Measurements from ENCODE around the gene RABGAP1L. TPM values are rescaled to one million over a fixed set of nuclear protein-coding genes. Genes with fewer than 3 reads are reported as not detected.

The RABGAP1L gene
- total and polyA plus RNA-seq, 7 experiments from 2014 or later, result 38.4 to 97.4 (median 55.1) TPM

- Histone ChIP-seq H3K4me3 (ENCODE audit: low read length) (peak overlapping the region; percentile 18), H3K36me3 (ENCODE audit: control insufficient read depth in 2 of 3, insufficient read depth in 3 of 3, low read length in 3 of 3) (no peaks in the 10 kb centered on the region), H3K9me3 (ENCODE audit: control insufficient read depth in 2 of 3, low read length in 3 of 3) (no peaks in the 10 kb centered on the region), H3K27ac (ENCODE audit: low read depth, low read length) (peak overlapping the region; percentile 71), H3K4me1 (ENCODE audit: control insufficient read depth in 2 of 2, insufficient read depth in 2 of 2, low read length in 2 of 2) (peaks cover 76 to 84% of the 10 kb centered on the region in 2 donors), H3K27me3 (ENCODE audit: control insufficient read depth in 2 of 2, insufficient read depth in 2 of 2, low read length in 2 of 2) (no peaks in the 10 kb centered on the region)
- Mint-ChIP-seq H3K9me3 (peaks cover 0 to 2% (median 0%) of the 10 kb centered on the region in 11 donors), H3K4me3 (peak overlapping the region; percentile 56 to 86 (median 74)), H3K27me3 (no peaks in the 10 kb centered on the region), H3K36me3 (peaks cover 0 to 22% (median 5%) of the 10 kb centered on the region in 5 donors), H3K4me1 (peaks cover 46 to 90% (median 81%) of the 10 kb centered on the region in 7 donors), H3K27ac (peak overlapping the region; percentile 87 to 97 (median 92))
- CTCF ChIA-PET, result interaction anchor here (0.6 to 1.8 kb wide), 7 partner anchors 10 to 168 kb away, joined by 3 to 12 read pairs (median 3); no protein-coding TSS in a partner anchor
- POLR2A ChIA-PET, result interaction anchor here (0.6 to 10.7 kb wide), 19 partner anchors 11 to 1242 kb away, joined by 3 to 227 read pairs (median 5); partner anchors contain the start of genes CACYBP and MRPS14
- intact Hi-C loops (cut with micrococcal nuclease), result loop anchor here (2.0 to 10.0 kb wide), 3 partner anchors 13 to 227 kb away; partner anchors contain the start of gene KIAA0040 (in 1 of the 2)
- DNase-seq (peak in 7 of 9 donors; percentile 27 to 68 (median 58)), ATAC-seq (peak; percentile 24)
These were observed 808.8 kb downstream of the RABGAP1L start for GRCh38 chr1:174967845-174968705.

GRCh38 chr1:174968750-174969244 lies 809.5 kb downstream of the RABGAP1L start:
- Histone ChIP-seq H3K4me1 (ENCODE audit: control insufficient read depth in 2 of 2, insufficient read depth in 2 of 2, low read length in 2 of 2) (peaks cover 69 to 76% of the 10 kb centered on the region in 2 donors), H3K27me3 (ENCODE audit: control insufficient read depth in 2 of 2, insufficient read depth in 2 of 2, low read length in 2 of 2) (no peaks in the 10 kb centered on the region), H3K27ac (ENCODE audit: low read depth, low read length) (peak overlapping the region; percentile 71), H3K36me3 (ENCODE audit: control insufficient read depth in 2 of 3, insufficient read depth in 3 of 3, low read length in 3 of 3) (no peaks in the 10 kb centered on the region), H3K4me3 (ENCODE audit: low read length) (peak overlapping the region; percentile 18), H3K9me3 (ENCODE audit: control insufficient read depth in 2 of 3, low read length in 3 of 3) (no peaks in the 10 kb centered on the region)
- Mint-ChIP-seq H3K4me1 (peaks cover 43 to 87% (median 74%) of the 10 kb centered on the region in 7 donors), H3K4me3 (peak overlapping the region; percentile 56 to 86 (median 74)), H3K27me3 (no peaks in the 10 kb centered on the region), H3K36me3 (peaks cover 0 to 24% (median 8%) of the 10 kb centered on the region in 5 donors), H3K9me3 (peaks cover 0 to 2% (median 0%) of the 10 kb centered on the region in 11 donors), H3K27ac (peak overlapping the region; percentile 87 to 97 (median 92))
- POLR2A ChIA-PET, result interaction anchor here (0.6 to 10.7 kb wide), 16 partner anchors 11 to 1239 kb away, joined by 3 to 227 read pairs (median 5); partner anchors contain the start of genes CACYBP and MRPS14
- intact Hi-C loops (cut with micrococcal nuclease), result loop anchor here (1.0 to 10.0 kb wide), 7 partner anchors 14 to 226 kb away; partner anchors contain the start of genes CACYBP (in 1 of the 2) and KIAA0040 (in 1 of the 2)
- peak in 7 of 9 donors; percentile 74 to 90 (median 85) for DNase-seq
- ATAC-seq, result peak; percentile 75
- CTCF ChIA-PET, result interaction anchor here (0.6 to 1.8 kb wide), 7 partner anchors 10 to 169 kb away, joined by 3 to 12 read pairs (median 3); no protein-coding TSS in a partner anchor

GRCh38 chr1:174969977-174970376 lies 810.7 kb downstream of the RABGAP1L start:
- POLR2A ChIA-PET, result interaction anchor here (0.6 to 10.7 kb wide), 7 partner anchors 11 to 171 kb away, joined by 3 to 227 read pairs (median 5); partner anchors contain the start of genes CACYBP and MRPS14
- H3K36me3 ChIP-seq (ENCODE audit: control insufficient read depth in 2 of 3, insufficient read depth in 3 of 3, low read length in 3 of 3), result no peaks in the 10 kb centered on the region
- H3K27me3 ChIP-seq (ENCODE audit: control insufficient read depth in 2 of 2, insufficient read depth in 2 of 2, low read length in 2 of 2), result no peaks in the 10 kb centered on the region
- H3K36me3 Mint-ChIP-seq, result peaks cover 6 to 32% (median 17%) of the 10 kb centered on the region in 5 donors
- H3K4me1 Mint-ChIP-seq, result peaks cover 39 to 85% (median 70%) of the 10 kb centered on the region in 7 donors
- no peak for ATAC-seq
- peaks cover 58 to 67% of the 10 kb centered on the region in 2 donors for H3K4me1 ChIP-seq (ENCODE audit: control insufficient read depth in 2 of 2, insufficient read depth in 2 of 2, low read length in 2 of 2)
- intact Hi-C loops (cut with micrococcal nuclease), result loop anchor here (1.0 to 10.0 kb wide), 7 partner anchors 13 to 225 kb away; partner anchors contain the start of genes CACYBP (in 1 of the 2) and KIAA0040 (in 1 of the 2)
- peaks cover 0 to 2% (median 0%) of the 10 kb centered on the region in 11 donors for H3K9me3 Mint-ChIP-seq
- DNase-seq, result no peak
- CTCF ChIA-PET, result interaction anchor here (0.9 to 1.1 kb wide), 2 partner anchors 13 to 16 kb away, joined by 3 to 5 read pairs; no protein-coding TSS in a partner anchor
- peak overlapping the region; percentile 87 to 97 (median 92) for H3K27ac Mint-ChIP-seq
- no peak overlapping the region for H3K27ac ChIP-seq (ENCODE audit: low read depth, low read length)
- H3K9me3 ChIP-seq (ENCODE audit: control insufficient read depth in 2 of 3, low read length in 3 of 3), result no peaks in the 10 kb centered on the region
- peak overlapping the region; percentile 18 for H3K4me3 ChIP-seq (ENCODE audit: low read length)
- H3K4me3 Mint-ChIP-seq, result peak overlapping the region in 8 of 10 donors; percentile 31 to 86 (median 72)
- H3K27me3 Mint-ChIP-seq, result no peaks in the 10 kb centered on the region

DNA sequence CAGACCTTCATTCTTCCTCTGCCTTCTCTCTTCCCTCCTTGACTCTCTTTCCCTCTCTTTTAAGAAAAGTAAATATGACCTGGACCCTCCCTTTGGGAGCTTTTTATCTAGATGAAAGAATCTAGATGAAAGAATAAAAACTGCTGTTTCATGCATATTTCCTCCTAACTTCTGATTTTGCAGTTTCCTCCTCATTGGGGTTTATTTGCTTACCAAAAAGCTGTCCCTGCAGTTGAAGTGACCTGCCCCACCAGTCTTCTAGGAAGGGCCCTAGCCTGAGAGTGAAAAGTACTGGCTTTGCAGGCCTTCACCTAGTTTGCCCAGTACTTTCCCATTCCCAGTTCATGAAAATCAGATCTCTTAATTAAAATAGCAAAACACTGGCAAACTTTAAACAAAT lies 812.1 kb downstream of the RABGAP1L start:
- CTCF ChIA-PET, result interaction anchor here (0.5 to 1.6 kb wide), 2 partner anchors 10 to 27 kb away, joined by 3 to 5 read pairs; no protein-coding TSS in a partner anchor
- peaks cover 43 to 52% of the 10 kb centered on the region in 2 donors for H3K4me1 ChIP-seq (ENCODE audit: control insufficient read depth in 2 of 2, insufficient read depth in 2 of 2, low read length in 2 of 2)
- H3K4me3 ChIP-seq (ENCODE audit: low read length), result no peak overlapping the region
- Mint-ChIP-seq H3K9me3 (no peaks in the 10 kb centered on the region), H3K27me3 (no peaks in the 10 kb centered on the region), H3K27ac (peak overlapping the region in 6 of 9 donors; percentile 20 to 55 (median 32)), H3K4me1 (peaks cover 42 to 80% (median 69%) of the 10 kb centered on the region in 7 donors), H3K4me3 (peak overlapping the region in 7 of 10 donors; percentile 1 to 67 (median 39)), H3K36me3 (peaks cover 7 to 47% (median 28%) of the 10 kb centered on the region in 5 donors)
- no peaks in the 10 kb centered on the region for H3K27me3 ChIP-seq (ENCODE audit: control insufficient read depth in 2 of 2, insufficient read depth in 2 of 2, low read length in 2 of 2)
- intact Hi-C loops (cut with micrococcal nuclease), result no loop called here
- H3K9me3 ChIP-seq (ENCODE audit: control insufficient read depth in 2 of 3, low read length in 3 of 3), result no peaks in the 10 kb centered on the region
- H3K27ac ChIP-seq (ENCODE audit: low read depth, low read length), result no peak overlapping the region
- POLR2A ChIA-PET, result interaction anchor here (0.9 to 10.7 kb wide), 6 partner anchors 9 to 52 kb away, joined by 3 to 227 read pairs (median 4); partner anchors contain the start of genes CACYBP and MRPS14
- ATAC-seq (no peak), DNase-seq (no peak)
- peaks cover 0 to 7% (median 0%) of the 10 kb centered on the region in 3 experiments for H3K36me3 ChIP-seq (ENCODE audit: control insufficient read depth in 2 of 3, insufficient read depth in 3 of 3, low read length in 3 of 3)

DNA sequence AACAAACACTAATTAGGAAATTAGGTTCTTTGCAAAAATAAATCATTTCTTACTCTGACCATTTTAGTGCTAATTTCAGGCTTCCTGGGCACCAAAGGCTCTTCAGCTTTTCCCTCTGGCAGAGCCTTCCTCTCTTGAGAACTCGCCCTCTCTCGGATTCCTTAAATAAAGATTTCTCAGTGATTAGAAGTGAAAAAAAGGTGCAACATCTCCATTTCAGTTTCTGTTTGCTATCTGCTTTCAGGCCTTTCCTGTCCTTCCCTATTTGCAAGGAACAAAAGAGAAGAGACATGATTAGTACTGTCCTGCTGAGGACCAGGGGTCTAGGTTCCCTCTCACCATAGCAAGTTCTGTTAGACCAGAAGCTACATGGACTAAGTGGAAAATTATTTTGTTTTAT lies 812.6 kb downstream of the RABGAP1L start:
- no peak for DNase-seq
- peaks cover 0 to 10% (median 0%) of the 10 kb centered on the region in 3 experiments for H3K36me3 ChIP-seq (ENCODE audit: control insufficient read depth in 2 of 3, insufficient read depth in 3 of 3, low read length in 3 of 3)
- H3K9me3 ChIP-seq (ENCODE audit: control insufficient read depth in 2 of 3, low read length in 3 of 3), result no peaks in the 10 kb centered on the region
- Mint-ChIP-seq H3K27ac (peak overlapping the region in 4 of 9 donors; percentile 21 to 87 (median 46)), H3K4me3 (peak overlapping the region in 4 of 10 donors; percentile 4 to 52 (median 23)), H3K36me3 (peaks cover 7 to 51% (median 33%) of the 10 kb centered on the region in 5 donors), H3K4me1 (peaks cover 41 to 80% (median 69%) of the 10 kb centered on the region in 7 donors), H3K9me3 (no peaks in the 10 kb centered on the region), H3K27me3 (no peaks in the 10 kb centered on the region)
- intact Hi-C loops (cut with micrococcal nuclease), result no loop called here
- ChIA-PET CTCF (interaction anchor here (0.5 to 1.6 kb wide), 2 partner anchors 10 to 27 kb away, joined by 3 to 5 read pairs; no protein-coding TSS in a partner anchor), POLR2A (interaction anchor here (0.9 to 10.7 kb wide), 5 partner anchors 9 to 52 kb away, joined by 3 to 227 read pairs (median 5); partner anchors contain the start of genes CACYBP and MRPS14)
- H3K27ac ChIP-seq (ENCODE audit: low read depth, low read length), result no peak overlapping the region
- no peak overlapping the region for H3K4me3 ChIP-seq (ENCODE audit: low read length)
- no peaks in the 10 kb centered on the region for H3K27me3 ChIP-seq (ENCODE audit: control insufficient read depth in 2 of 2, insufficient read depth in 2 of 2, low read length in 2 of 2)
- peaks cover 41 to 49% of the 10 kb centered on the region in 2 donors for H3K4me1 ChIP-seq (ENCODE audit: control insufficient read depth in 2 of 2, insufficient read depth in 2 of 2, low read length in 2 of 2)
- no peak for ATAC-seq

Measured in naive thymus-derived CD4-positive, alpha-beta T cell (primary cell).